IMR-90 (cell line): ENCODE measurements around the gene EVL. TPM values are rescaled to one million over a fixed set of nuclear protein-coding genes. Genes with fewer than 3 reads are reported as not detected.

Experiments
- ATAC-seq: fragments of 200-7000 bp; cut with Tn5 transposase; 2 replicates; pipeline ENCODE4 v1.9.1; 2020; ENCODE audit warnings: low read depth, mild to moderate bottlenecking, moderate library complexity
- BruUV-seq: library from RNA; stranded (reverse); fragments of 400-500 nt; replicated peaks from 2 replicates; lab custom pipeline; 2021; lab: Mats Ljungman, UMichigan
- CTCF ChIA-PET: fragments of 300-600 bp; formaldehyde crosslinking; extraction: SDS; loops from one replicate; lab custom pipeline; 2021; ENCODE audit warnings: antibody characterized with exemption; lab: Yijun Ruan, JAX
- POLR2A ChIA-PET: fragments of 300-600 bp; sonication (Branson Sonifier 250); formaldehyde crosslinking; loops from one replicate; lab custom pipeline; 2022; ENCODE audit warnings: antibody characterized with exemption; ENCODE audit not compliant: unreplicated experiment; lab: Charles Lee
- DNase-seq: peaks from one replicate; pipeline ENCODE4 v3.0.0; 2013
- H2AFZ ChIP-seq: replicated peaks from 2 replicates; pipeline ENCODE3; 2013; ENCODE audit warnings: low read length, mild to moderate bottlenecking; ENCODE audit not compliant: poor library complexity
- H2AK5ac ChIP-seq: 2 replicates; pipeline ENCODE4 v1.6.1; 2013; ENCODE audit warnings: low read depth, low read length, inconsistent platforms
- H2AK9ac ChIP-seq: replicated peaks from 2 replicates; pipeline ENCODE3; 2013; ENCODE audit warnings: mild to moderate bottlenecking, low read depth, low read length, moderate library complexity; ENCODE audit not compliant: poor library complexity
- H2BK120ac ChIP-seq: 2 replicates; pipeline ENCODE4 v1.6.1; 2013; ENCODE audit warnings: low read depth, low read length, inconsistent platforms
- H2BK15ac ChIP-seq: 3 replicates; pipeline ENCODE4 v1.6.1; 2013; ENCODE audit warnings: low read depth, low read length, inconsistent platforms
- H2BK20ac ChIP-seq: 2 replicates; pipeline ENCODE4 v1.6.1; 2013; ENCODE audit warnings: low read depth, mild to moderate bottlenecking, inconsistent platforms, low read length, moderate library complexity
- H2BK5ac ChIP-seq: 2 replicates; pipeline ENCODE4 v1.6.1; 2013; ENCODE audit warnings: mild to moderate bottlenecking, low read depth, low read length, inconsistent platforms; ENCODE audit not compliant: poor library complexity, severe bottlenecking
- H3K14ac ChIP-seq: replicated peaks from 2 replicates; pipeline ENCODE4 v1.6.1; 2013; ENCODE audit warnings: low read depth, low read length, inconsistent platforms
- H3K18ac ChIP-seq: 2 replicates; pipeline ENCODE4 v1.6.1; 2013; ENCODE audit warnings: low read depth, low read length, control low read depth
- H3K23ac ChIP-seq: 2 replicates; pipeline ENCODE4 v1.6.1; 2013; ENCODE audit warnings: low read depth, low read length, inconsistent platforms
- H3K27ac ChIP-seq: 2 replicates; pipeline ENCODE4 v1.5.1; 2013; ENCODE audit warnings: mild to moderate bottlenecking, control low read depth, low read length; ENCODE audit not compliant: insufficient read depth
- H3K27me3 ChIP-seq: 2 replicates; pipeline ENCODE4 v1.6.1; 2013; ENCODE audit warnings: low read length; ENCODE audit not compliant: control insufficient read depth, insufficient read depth
- H3K36me3 ChIP-seq: 2 replicates; pipeline ENCODE4 v1.6.1; 2013; ENCODE audit warnings: low read length, mixed read lengths; ENCODE audit not compliant: control insufficient read depth, insufficient read depth
- H3K4ac ChIP-seq: 2 replicates; pipeline ENCODE4 v1.6.1; 2013; ENCODE audit warnings: low read depth, low read length, inconsistent platforms
- H3K4me1 ChIP-seq: 2 replicates; pipeline ENCODE4 v1.6.1; 2013; ENCODE audit warnings: low read length, mixed read lengths; ENCODE audit not compliant: control insufficient read depth, insufficient read depth
- H3K4me2 ChIP-seq: 2 replicates; pipeline ENCODE4 v1.6.1; 2013; ENCODE audit warnings: low read depth, mild to moderate bottlenecking, control low read depth, low read length, moderate library complexity
- H3K4me3 ChIP-seq: 2 replicates; pipeline ENCODE4 v1.5.1; 2013; ENCODE audit warnings: low read depth, mild to moderate bottlenecking, control low read depth, low read length, moderate library complexity; ENCODE audit not compliant: insufficient read depth
- H3K56ac ChIP-seq: 2 replicates; pipeline ENCODE4 v1.6.1; 2013; ENCODE audit warnings: low read length, inconsistent platforms; ENCODE audit not compliant: insufficient read depth; ENCODE audit errors: extremely low read depth
- H3K79me1 ChIP-seq, 2 experiments: 2 replicates each; pipeline ENCODE4 v1.6.1; 2013; ENCODE audit warnings: low read length in 2 of 2, inconsistent platforms in 1 of 2, low read depth in 1 of 2
- H3K9ac ChIP-seq: 2 replicates; pipeline ENCODE4 v1.6.1; 2013; ENCODE audit warnings: low read depth, low read length, control low read depth
- H3K9me1 ChIP-seq: 2 replicates; pipeline ENCODE4 v1.6.1; 2013; ENCODE audit warnings: low read length, inconsistent platforms; ENCODE audit not compliant: insufficient read depth
- H3K9me3 ChIP-seq: 2 replicates; pipeline ENCODE4 v1.6.1; 2013; ENCODE audit warnings: low read length; ENCODE audit not compliant: control insufficient read depth, insufficient read depth
- H4K20me1 ChIP-seq: 2 replicates; pipeline ENCODE4 v1.6.1; 2013; ENCODE audit warnings: low read length, inconsistent platforms; ENCODE audit not compliant: insufficient read depth
- H4K5ac ChIP-seq: 2 replicates; pipeline ENCODE4 v1.6.1; 2013; ENCODE audit warnings: mild to moderate bottlenecking, low read depth, low read length, control low read depth
- H4K8ac ChIP-seq, 2 experiments: 2 replicates each; pipeline ENCODE4 v1.6.1; 2013; ENCODE audit warnings: low read depth in 2 of 2, low read length in 2 of 2, control low read depth in 1 of 2, inconsistent platforms in 1 of 2
- H4K91ac ChIP-seq: 2 replicates; pipeline ENCODE4 v1.6.1; 2013; ENCODE audit warnings: low read depth, low read length, inconsistent platforms; ENCODE audit not compliant: insufficient read depth
- BHLHE40 ChIP-seq: fragments of 150-350 bp; IDR thresholded peaks from 2 replicates; pipeline ENCODE4 v1.6.1; 2016; ENCODE audit warnings: mild to moderate bottlenecking, low read depth, low read length
- CEBPB ChIP-seq: IDR thresholded peaks from 2 replicates; pipeline ENCODE4 v1.6.1; 2012; ENCODE audit warnings: low read depth, low read length, improper control_type of control experiment
- CHD1 ChIP-seq: IDR thresholded peaks from 2 replicates; pipeline ENCODE4 v1.6.1; 2012; ENCODE audit warnings: low read depth, low read length, improper control_type of control experiment
- CTCF ChIP-seq: conservative IDR thresholded peaks from 2 replicates; pipeline ENCODE4 v1.5.1; 2012; ENCODE audit warnings: mild to moderate bottlenecking, low read depth, low read length, improper control_type of control experiment
- ELK1 ChIP-seq: fragments of 150-350 bp; IDR thresholded peaks from 2 replicates; pipeline ENCODE4 v1.6.1; 2016; ENCODE audit warnings: low read depth, mild to moderate bottlenecking, low read length, moderate library complexity, borderline replicate concordance
- FOS ChIP-seq: fragments of 150-350 bp; IDR thresholded peaks from 2 replicates; pipeline ENCODE4 v1.6.1; 2016; ENCODE audit warnings: low read depth, low read length
- MAFK ChIP-seq: IDR thresholded peaks from 2 replicates; pipeline ENCODE4 v1.6.1; 2012; ENCODE audit warnings: low read depth, low read length, improper control_type of control experiment
- MXI1 ChIP-seq: IDR thresholded peaks from 2 replicates; pipeline ENCODE4 v1.6.1; 2012; ENCODE audit warnings: low read depth, mild to moderate bottlenecking, low read length, moderate library complexity, borderline replicate concordance
- NFE2L2 ChIP-seq: fragments of 150-350 bp; IDR thresholded peaks from 2 replicates; pipeline ENCODE4 v1.6.1; 2016; ENCODE audit warnings: low read depth, mild to moderate bottlenecking, low read length
- POLR2A ChIP-seq: IDR thresholded peaks from 2 replicates; pipeline ENCODE4 v1.6.1; 2012; ENCODE audit warnings: mild to moderate bottlenecking, low read depth, low read length
- RAD21 ChIP-seq: IDR thresholded peaks from 2 replicates; pipeline ENCODE4 v1.6.1; 2012; ENCODE audit warnings: low read length, improper control_type of control experiment
- RCOR1 ChIP-seq: IDR thresholded peaks from 2 replicates; pipeline ENCODE4 v1.6.1; 2012; ENCODE audit warnings: mild to moderate bottlenecking, low read length, improper control_type of control experiment; ENCODE audit not compliant: insufficient replicate concordance
- SMC3 ChIP-seq: fragments of 150-350 bp; IDR thresholded peaks from 2 replicates; pipeline ENCODE4 v1.6.1; 2016; ENCODE audit warnings: low read depth, mild to moderate bottlenecking, antibody characterized with exemption, low read length, moderate library complexity
- USF2 ChIP-seq: fragments of 150-350 bp; IDR thresholded peaks from 2 replicates; pipeline ENCODE4 v1.6.1; 2017; ENCODE audit warnings: mild to moderate bottlenecking, antibody characterized with exemption, low read length, low read depth
- WGBS, 2 experiments: methylation state at CpG; one replicate each; pipeline versions ENCODE4 v1.1.5 to v1.1.7; 2013; ENCODE audit warnings: missing lambda C conversion rate in 2 of 2; ENCODE audit not compliant: insufficient read length in 1 of 2; ENCODE audit errors: extremely low coverage in 2 of 2; 5-methylcytosine and 5-hydroxymethylcytosine counted together
- dilution Hi-C: fragments of 300-500 bp; cut with HindIII; formaldehyde crosslinking; loops from one replicate; pipeline ENCODE4 v1.14.3; 2018; ENCODE audit warnings: low sequenced_read_pairs; ENCODE audit not compliant: unreplicated experiment
- in situ Hi-C: fragments of 300-500 bp; cut with MboI; formaldehyde crosslinking; loops from 3 replicates; pipeline ENCODE4 v1.14.3; 2019; ENCODE audit warnings: low sequenced_read_pairs, inconsistent platforms, mixed read lengths
- intact Hi-C: fragments of 100-400 bp; cut with micrococcal nuclease; formaldehyde crosslinking; loops from 2 replicates; pipeline ENCODE4 v1.10.0; 2022
- polyA plus RNA-seq, 3 experiments: library from polyadenylated mRNA; depleted of rRNA; stranded (reverse); fragments of >200 nt; gene quantifications; 2 replicates each; pipeline ENCODE4 v1.2.3, GENCODE V29; 2012; ENCODE audit warnings: low replicate concordance in 1 of 3
- total RNA-seq: library from RNA; depleted of rRNA; stranded (reverse); fragments of >200 nt; gene quantifications from 2 replicates; pipeline ENCODE4 v1.2.3, GENCODE V29; 2012

EVL gene
- total and polyA plus RNA-seq, 2 of the 4 experiments (the other 2 are of a cell fraction), result 7.2 to 36.5 TPM

GRCh38 chr14:100042286-100042685 lies 22.9 kb upstream of the EVL start:
- H3K9ac ChIP-seq, result no peak overlapping the region
- peaks cover 9% of the 10 kb centered on the region for H3K4me1 ChIP-seq
- no peak overlapping the region for H4K8ac ChIP-seq
- in situ Hi-C loops (no loop called here), intact Hi-C loops (no loop called here), dilution Hi-C loops (no loop called here)
- H3K4ac ChIP-seq, result no peak overlapping the region
- no peak overlapping the region for H2BK5ac ChIP-seq
- H3K14ac ChIP-seq, result no peak overlapping the region
- H2AK5ac ChIP-seq, result no peak overlapping the region
- no CpG with 5 or more reads among the region's 6 CpGs for WGBS, 2 experiments
- CTCF ChIA-PET, result no interaction called here
- no peak overlapping the region for H2BK120ac ChIP-seq
- H3K79me1 ChIP-seq, result peaks cover 8 to 10% of the 10 kb centered on the region in 2 experiments; a peak in 2 of 4 replicates
- H2BK20ac ChIP-seq, result no peak overlapping the region
- H3K27ac ChIP-seq, result no peak overlapping the region
- no peaks in the 10 kb centered on the region for H3K9me3 ChIP-seq
- no peak overlapping the region for H3K4me2 ChIP-seq
- no peaks in the 10 kb centered on the region for H3K36me3 ChIP-seq
- TF ChIP-seq ELK1 (no peak), MAFK (no peak), NFE2L2 (no peak), POLR2A (no peak), MXI1 (no peak), CEBPB (no peak), CHD1 (no peak), USF2 (no peak), RAD21 (no peak), CTCF (no peak), BHLHE40 (no peak), RCOR1 (no peak), SMC3 (no peak), FOS (no peak)
- H4K20me1 ChIP-seq, result no peaks in the 10 kb centered on the region; the same call in 1 of the 2 replicates
- H2AFZ ChIP-seq, result no peak overlapping the region
- no TSS peak for BruUV-seq
- no peak overlapping the region for H2BK15ac ChIP-seq
- H3K18ac ChIP-seq, result no peak overlapping the region
- DNase-seq (no peak), ATAC-seq (no peak)
- no peak overlapping the region for H3K4me3 ChIP-seq
- no peak overlapping the region for H3K23ac ChIP-seq
- H4K5ac ChIP-seq, result no peak overlapping the region
- H3K56ac ChIP-seq, result no peak overlapping the region
- no peak overlapping the region for H2AK9ac ChIP-seq
- POLR2A ChIA-PET, result no interaction called here
- no peaks in the 10 kb centered on the region for H3K9me1 ChIP-seq
- H4K91ac ChIP-seq, result no peak overlapping the region
- no peaks in the 10 kb centered on the region for H3K27me3 ChIP-seq
